ENCODE results near the gene CEP112.

Gene CEP112

DNA sequence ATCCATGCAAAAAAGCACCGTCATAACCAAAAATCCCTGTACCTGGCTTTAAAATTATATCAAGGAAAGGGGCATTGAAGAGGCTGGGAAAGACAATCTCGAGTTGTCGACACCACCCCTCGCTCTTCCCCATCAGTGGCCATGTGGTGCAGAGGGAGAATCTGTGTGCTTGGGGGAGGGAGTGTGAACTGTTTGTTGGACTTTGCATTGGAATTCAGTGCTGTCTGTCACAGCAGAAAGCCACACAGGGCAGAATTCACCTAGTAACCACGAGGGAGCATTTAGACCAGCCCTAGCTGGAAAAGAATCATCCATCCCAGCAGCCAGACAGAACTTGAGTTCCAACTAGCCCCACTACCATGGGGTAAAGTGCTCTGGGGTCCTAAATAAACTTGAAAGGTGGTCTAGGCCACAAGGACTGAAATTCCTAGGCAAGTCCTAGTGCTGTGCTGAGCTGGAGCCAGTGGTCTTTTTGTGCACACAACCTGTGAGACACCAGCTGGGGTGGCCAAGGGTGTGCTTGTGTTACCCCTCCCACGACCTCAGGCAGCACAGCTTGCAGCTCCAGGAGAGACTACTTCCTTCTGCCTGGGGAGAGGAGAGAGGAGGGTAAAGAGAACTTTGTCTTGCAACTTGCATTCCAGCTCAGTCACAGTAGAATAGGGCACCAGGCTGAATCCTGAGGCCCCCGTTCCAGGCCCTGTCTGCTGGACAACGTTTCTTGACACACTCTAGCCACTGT is 11.5 kb upstream of the CEP112 start:
- Histone ChIP-seq H3K4me3 (ENCODE audit: low read depth, low read length) (no peak overlapping the region), H3K4me1 (ENCODE audit: control insufficient read depth, insufficient read depth, low read length) (no peaks in the 10 kb centered on the region), H3K27me3 (ENCODE audit: control insufficient read depth, insufficient read depth, low read length) (no peaks in the 10 kb centered on the region), H3K36me3 (ENCODE audit: control insufficient read depth, insufficient read depth, low read length) (no peaks in the 10 kb centered on the region), H3K9ac (ENCODE audit: low read length) (no peak overlapping the region), H3K27ac (ENCODE audit: low read depth, low read length) (no peak overlapping the region), H3K9me3 (ENCODE audit: control insufficient read depth, insufficient read depth, low read depth, low read length) (peaks cover 9% of the 10 kb centered on the region)

DNA sequence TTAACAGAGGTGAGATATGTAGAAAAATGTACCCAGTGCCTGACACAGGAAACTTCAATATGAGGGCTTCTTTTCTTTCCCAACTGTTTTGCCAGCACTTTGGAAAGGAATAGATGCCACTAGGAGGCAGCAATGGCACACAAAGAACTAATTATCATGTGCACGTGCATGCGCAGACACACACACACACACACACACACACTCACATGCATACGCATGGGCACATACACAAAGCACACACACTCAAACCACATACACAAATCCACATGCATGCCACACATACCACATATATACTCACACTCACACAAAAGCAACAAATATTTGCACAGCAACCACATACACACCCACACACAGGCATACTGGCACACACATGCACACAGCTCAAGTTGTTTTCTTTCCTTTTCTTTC is 8.8 kb upstream of the CEP112 start:
- Histone ChIP-seq H3K9me3 (ENCODE audit: control insufficient read depth, insufficient read depth, low read depth, low read length) (no peaks in the 10 kb centered on the region; the same call in 1 of the 2 replicates), H3K9ac (ENCODE audit: low read length) (no peak overlapping the region), H3K4me1 (ENCODE audit: control insufficient read depth, insufficient read depth, low read length) (no peaks in the 10 kb centered on the region), H3K4me3 (ENCODE audit: low read depth, low read length) (no peak overlapping the region), H3K27ac (ENCODE audit: low read depth, low read length) (no peak overlapping the region), H3K36me3 (ENCODE audit: control insufficient read depth, insufficient read depth, low read length) (no peaks in the 10 kb centered on the region), H3K27me3 (ENCODE audit: control insufficient read depth, insufficient read depth, low read length) (no peaks in the 10 kb centered on the region)

DNA sequence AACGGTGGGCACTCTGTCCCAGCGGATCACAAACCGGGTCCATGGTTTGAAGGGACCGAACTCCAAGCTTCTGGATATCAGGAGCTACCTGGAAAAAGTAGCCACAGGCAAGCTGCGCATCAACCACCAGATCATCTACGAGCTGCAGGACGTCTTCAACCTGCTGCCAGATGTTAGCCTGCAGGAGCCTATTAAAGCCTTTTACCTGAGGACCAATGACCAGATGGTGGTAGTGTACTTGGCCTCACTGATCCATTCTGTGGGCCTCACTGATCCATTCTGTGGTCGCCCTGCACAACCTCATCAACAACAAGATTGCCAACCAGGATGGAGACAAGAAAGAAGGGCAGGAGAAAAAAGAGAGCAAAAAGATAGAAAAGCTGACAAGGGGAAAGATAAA is 6.3 kb upstream of the CEP112 start:
- H3K36me3 ChIP-seq (ENCODE audit: control insufficient read depth, insufficient read depth, low read length), result no peaks in the 10 kb centered on the region
- no peak overlapping the region for H3K4me3 ChIP-seq (ENCODE audit: low read depth, low read length)
- H3K9ac ChIP-seq (ENCODE audit: low read length), result no peak overlapping the region
- H3K27ac ChIP-seq (ENCODE audit: low read depth, low read length), result no peak overlapping the region
- H3K4me1 ChIP-seq (ENCODE audit: control insufficient read depth, insufficient read depth, low read length), result no peaks in the 10 kb centered on the region
- H3K27me3 ChIP-seq (ENCODE audit: control insufficient read depth, insufficient read depth, low read length), result no peaks in the 10 kb centered on the region
- no peaks in the 10 kb centered on the region; the same call in 1 of the 2 replicates for H3K9me3 ChIP-seq (ENCODE audit: control insufficient read depth, insufficient read depth, low read depth, low read length)

DNA sequence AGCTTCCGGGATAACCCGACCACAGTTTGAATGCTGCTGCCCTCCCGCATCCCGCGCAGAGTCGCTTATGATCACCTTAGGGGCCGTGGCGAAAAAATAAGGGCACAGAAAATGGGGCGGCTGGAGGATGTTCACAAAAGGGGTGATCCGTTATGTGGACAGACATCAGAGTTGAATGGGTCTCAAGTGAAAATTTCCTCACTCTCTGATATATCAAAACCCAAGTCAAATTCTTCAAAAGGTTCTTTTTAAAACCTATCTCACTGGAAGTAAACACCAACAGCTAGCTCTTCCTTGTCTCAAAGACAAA is 400 bp upstream of the CEP112 start:
- H3K9ac ChIP-seq (ENCODE audit: low read length), result peak overlapping the region; percentile 33
- no peaks in the 10 kb centered on the region for H3K27me3 ChIP-seq (ENCODE audit: control insufficient read depth, insufficient read depth, low read length)
- H3K9me3 ChIP-seq (ENCODE audit: control insufficient read depth, insufficient read depth, low read depth, low read length), result no peaks in the 10 kb centered on the region
- H3K4me3 ChIP-seq (ENCODE audit: low read depth, low read length), result peak overlapping the region; percentile 88
- no peak overlapping the region for H3K27ac ChIP-seq (ENCODE audit: low read depth, low read length)
- no peaks in the 10 kb centered on the region for H3K36me3 ChIP-seq (ENCODE audit: control insufficient read depth, insufficient read depth, low read length)
- H3K4me1 ChIP-seq (ENCODE audit: control insufficient read depth, insufficient read depth, low read length), result peaks cover 12% of the 10 kb centered on the region

DNA sequence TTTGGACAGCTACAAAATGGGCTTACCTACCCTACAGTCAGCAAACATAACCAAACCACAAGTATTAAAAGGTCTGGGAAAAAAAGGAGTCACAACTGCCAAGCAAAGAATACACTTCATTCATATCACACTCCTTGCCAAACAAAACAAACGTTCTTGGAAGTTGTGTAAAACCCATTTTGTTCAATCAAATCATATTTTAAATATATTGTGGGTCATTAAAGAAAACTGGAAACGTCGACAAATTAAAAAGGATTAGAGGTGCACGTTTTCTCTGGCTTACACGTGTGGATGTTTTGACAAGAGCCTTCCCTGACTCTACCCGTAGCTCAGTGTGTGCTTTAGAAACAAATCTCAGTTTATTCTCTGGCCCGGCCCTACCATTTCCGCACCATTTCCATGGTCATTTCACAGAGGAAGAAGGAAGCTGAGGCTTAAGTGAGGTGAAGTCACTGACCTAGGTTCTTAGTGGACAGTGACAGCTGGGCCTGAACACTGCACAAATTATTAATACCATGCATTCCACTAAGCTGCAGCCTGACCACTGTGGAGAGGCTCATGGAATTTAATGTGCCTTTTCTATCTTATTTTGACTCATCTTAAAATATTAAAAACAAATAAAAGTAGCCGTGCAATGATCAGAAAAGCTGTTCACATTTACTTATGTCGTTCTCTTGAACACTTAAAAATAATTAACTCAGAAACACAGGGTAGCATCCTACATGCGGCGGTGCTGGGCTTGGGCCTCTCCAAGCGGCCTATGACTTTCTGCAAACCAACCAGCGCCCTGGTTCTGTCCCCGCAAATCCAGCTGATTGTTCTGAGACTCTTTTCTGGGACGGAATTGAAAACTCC is 968 bp downstream of the CEP112 start:
- 0 out of 2 replicates have a peak overlapping the region, but pooled peaks have one; percentile 45 for H3K27ac ChIP-seq (ENCODE audit: low read depth, low read length)

DNA sequence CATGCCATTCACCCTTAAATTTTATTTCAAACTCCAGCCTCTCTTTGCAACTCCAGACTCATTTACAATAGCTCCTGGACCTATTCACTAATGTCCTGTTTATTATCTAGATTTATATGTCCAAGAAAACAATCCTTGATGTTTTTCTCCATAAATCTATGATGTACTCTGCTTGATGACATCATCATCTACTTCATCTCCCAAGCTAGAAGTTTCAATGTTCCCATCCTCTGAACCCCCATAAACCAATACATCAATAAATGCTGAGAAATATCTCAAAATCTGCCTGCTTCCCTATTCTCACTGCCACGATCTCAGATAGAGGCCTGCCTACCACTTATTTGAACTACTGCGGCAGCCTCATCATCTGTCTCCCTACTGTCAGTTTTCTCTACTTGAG is 4.2 kb downstream of the CEP112 start:
- Histone ChIP-seq H3K4me3 (ENCODE audit: low read depth, low read length) (no peak overlapping the region), H3K27ac (ENCODE audit: low read depth, low read length) (no peak overlapping the region), H3K9me3 (ENCODE audit: control insufficient read depth, insufficient read depth, low read depth, low read length) (no peaks in the 10 kb centered on the region), H3K27me3 (ENCODE audit: control insufficient read depth, insufficient read depth, low read length) (no peaks in the 10 kb centered on the region), H3K9ac (ENCODE audit: low read length) (no peak overlapping the region), H3K4me1 (ENCODE audit: control insufficient read depth, insufficient read depth, low read length) (peaks cover 12% of the 10 kb centered on the region), H3K36me3 (ENCODE audit: control insufficient read depth, insufficient read depth, low read length) (no peaks in the 10 kb centered on the region)

More for the DNA sequence above, 968 bp downstream of the CEP112 start:
- Histone ChIP-seq H3K27me3 (ENCODE audit: control insufficient read depth, insufficient read depth, low read length) (no peaks in the 10 kb centered on the region), H3K9me3 (ENCODE audit: control insufficient read depth, insufficient read depth, low read depth, low read length) (no peaks in the 10 kb centered on the region), H3K4me3 (ENCODE audit: low read depth, low read length) (peak overlapping the region; percentile 88), H3K9ac (ENCODE audit: low read length) (peak overlapping the region; percentile 79), H3K4me1 (ENCODE audit: control insufficient read depth, insufficient read depth, low read length) (peaks cover 12% of the 10 kb centered on the region), H3K36me3 (ENCODE audit: control insufficient read depth, insufficient read depth, low read length) (no peaks in the 10 kb centered on the region)

DNA sequence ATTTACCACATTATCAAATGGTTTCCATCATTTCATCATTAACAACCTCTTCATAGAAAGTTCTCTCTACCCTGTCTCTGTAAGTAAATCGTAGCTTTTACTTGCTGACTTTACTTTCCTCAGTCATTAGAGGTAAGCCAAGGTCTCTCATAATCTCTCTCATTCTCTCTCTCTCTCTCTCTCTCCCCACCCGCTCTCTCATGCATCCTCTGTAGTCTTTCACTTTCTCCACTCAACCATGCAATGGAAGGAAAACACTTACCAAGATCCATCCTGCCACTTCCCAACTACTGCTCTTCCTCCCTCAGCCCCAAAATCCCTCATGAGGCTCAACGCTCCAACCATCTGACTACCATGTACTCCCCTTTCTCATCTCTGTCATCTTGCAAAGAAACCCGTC is 6.1 kb downstream of the CEP112 start:
- Histone ChIP-seq H3K27ac (ENCODE audit: low read depth, low read length) (no peak overlapping the region), H3K4me1 (ENCODE audit: control insufficient read depth, insufficient read depth, low read length) (peaks cover 6% of the 10 kb centered on the region), H3K27me3 (ENCODE audit: control insufficient read depth, insufficient read depth, low read length) (no peaks in the 10 kb centered on the region), H3K36me3 (ENCODE audit: control insufficient read depth, insufficient read depth, low read length) (no peaks in the 10 kb centered on the region), H3K9ac (ENCODE audit: low read length) (no peak overlapping the region), H3K9me3 (ENCODE audit: control insufficient read depth, insufficient read depth, low read depth, low read length) (no peaks in the 10 kb centered on the region), H3K4me3 (ENCODE audit: low read depth, low read length) (no peak overlapping the region)

DNA sequence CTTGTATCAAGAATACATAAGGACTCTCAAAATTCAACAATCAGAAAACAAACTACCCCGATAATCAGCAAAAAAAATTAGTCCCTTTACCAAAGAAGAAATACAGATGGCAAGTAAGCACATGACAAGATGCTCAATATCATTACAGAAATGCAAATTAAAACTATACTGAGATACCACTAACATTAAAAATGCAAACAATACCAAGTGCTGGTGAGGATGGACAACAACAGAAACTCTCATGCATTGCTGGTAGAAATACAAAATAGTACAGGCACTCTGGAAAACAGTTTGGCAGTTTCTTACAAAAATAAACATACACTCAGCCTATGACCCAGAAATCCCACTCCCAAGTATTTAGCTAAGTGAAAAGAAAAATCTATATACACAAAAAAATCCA is 7.5 kb downstream of the CEP112 start:
- Histone ChIP-seq H3K9ac (ENCODE audit: low read length) (no peak overlapping the region), H3K4me3 (ENCODE audit: low read depth, low read length) (no peak overlapping the region), H3K36me3 (ENCODE audit: control insufficient read depth, insufficient read depth, low read length) (no peaks in the 10 kb centered on the region), H3K27ac (ENCODE audit: low read depth, low read length) (no peak overlapping the region), H3K27me3 (ENCODE audit: control insufficient read depth, insufficient read depth, low read length) (no peaks in the 10 kb centered on the region), H3K9me3 (ENCODE audit: control insufficient read depth, insufficient read depth, low read depth, low read length) (no peaks in the 10 kb centered on the region), H3K4me1 (ENCODE audit: control insufficient read depth, insufficient read depth, low read length) (peaks cover 3% of the 10 kb centered on the region; the same call in 1 of the 2 replicates)

DNA sequence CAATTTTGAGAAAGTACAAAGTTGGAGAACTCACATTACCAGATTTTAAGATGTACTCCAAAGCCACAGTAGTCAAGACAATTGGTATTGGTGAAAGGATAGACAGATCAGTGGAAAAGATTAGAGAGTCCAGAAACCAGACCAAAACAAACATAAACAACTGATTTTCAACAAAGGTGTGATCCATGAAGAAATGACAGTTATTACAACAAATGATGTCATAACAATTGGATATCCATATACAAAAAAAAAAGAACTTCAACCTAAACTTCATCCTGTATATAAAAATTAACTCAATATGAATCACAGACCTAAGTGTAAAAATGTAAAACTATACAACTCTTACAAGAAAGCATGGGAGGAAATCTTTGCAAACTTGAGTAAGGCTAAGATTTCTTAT is 8.4 kb downstream of the CEP112 start:
- Histone ChIP-seq H3K27ac (ENCODE audit: low read depth, low read length) (no peak overlapping the region), H3K36me3 (ENCODE audit: control insufficient read depth, insufficient read depth, low read length) (no peaks in the 10 kb centered on the region), H3K9me3 (ENCODE audit: control insufficient read depth, insufficient read depth, low read depth, low read length) (no peaks in the 10 kb centered on the region), H3K4me1 (ENCODE audit: control insufficient read depth, insufficient read depth, low read length) (peaks cover 2% of the 10 kb centered on the region; the same call in 1 of the 2 replicates), H3K27me3 (ENCODE audit: control insufficient read depth, insufficient read depth, low read length) (no peaks in the 10 kb centered on the region), H3K4me3 (ENCODE audit: low read depth, low read length) (no peak overlapping the region), H3K9ac (ENCODE audit: low read length) (no peak overlapping the region)

DNA sequence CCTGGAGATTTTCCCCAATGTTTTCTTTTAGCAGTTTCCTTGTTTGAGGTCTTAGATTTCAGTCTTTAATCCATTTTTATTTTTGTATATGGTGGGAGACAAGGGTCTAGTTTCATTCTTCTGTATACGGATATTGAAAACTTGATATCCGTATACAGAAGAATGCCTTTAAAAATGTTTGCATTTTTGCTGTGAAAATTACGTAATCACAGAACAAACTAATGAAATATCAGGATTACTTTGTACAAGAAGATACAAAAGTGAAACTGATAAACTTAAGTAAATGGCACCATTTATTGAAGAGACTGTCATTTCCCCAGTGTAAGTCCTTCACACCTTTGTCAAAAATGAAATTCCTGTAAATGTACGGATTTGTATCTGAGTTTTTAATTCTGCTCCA is 13.3 kb downstream of the CEP112 start:
- H3K4me3 ChIP-seq (ENCODE audit: low read depth, low read length), result no peak overlapping the region
- no peaks in the 10 kb centered on the region for H3K27me3 ChIP-seq (ENCODE audit: control insufficient read depth, insufficient read depth, low read length)
- H3K4me1 ChIP-seq (ENCODE audit: control insufficient read depth, insufficient read depth, low read length), result no peaks in the 10 kb centered on the region
- no peak overlapping the region for H3K27ac ChIP-seq (ENCODE audit: low read depth, low read length)
- no peak overlapping the region for H3K9ac ChIP-seq (ENCODE audit: low read length)
- H3K9me3 ChIP-seq (ENCODE audit: control insufficient read depth, insufficient read depth, low read depth, low read length), result no peaks in the 10 kb centered on the region
- H3K36me3 ChIP-seq (ENCODE audit: control insufficient read depth, insufficient read depth, low read length), result peaks cover 3% of the 10 kb centered on the region

DNA sequence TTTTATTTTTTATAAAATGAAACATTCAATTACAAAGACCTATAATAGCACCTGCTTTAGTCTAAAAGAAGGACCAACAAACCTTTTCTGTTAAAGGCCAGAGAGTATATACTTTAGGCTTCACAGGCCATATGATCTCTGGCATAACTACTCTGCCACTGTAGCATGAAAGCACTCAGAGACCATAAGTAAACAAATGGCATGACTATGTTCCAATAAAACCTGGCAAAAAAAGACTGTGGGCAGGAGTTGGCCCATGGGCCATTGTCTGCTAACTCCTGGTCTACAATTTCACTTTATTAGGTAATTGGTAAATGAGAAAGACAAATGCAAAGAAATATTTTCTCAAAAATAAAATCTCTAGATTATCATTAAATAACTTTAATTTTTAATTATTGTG is 14.9 kb downstream of the CEP112 start:
- H3K9me3 ChIP-seq (ENCODE audit: control insufficient read depth, insufficient read depth, low read depth, low read length), result no peaks in the 10 kb centered on the region
- H3K27me3 ChIP-seq (ENCODE audit: control insufficient read depth, insufficient read depth, low read length), result no peaks in the 10 kb centered on the region
- H3K27ac ChIP-seq (ENCODE audit: low read depth, low read length), result no peak overlapping the region
- H3K9ac ChIP-seq (ENCODE audit: low read length), result no peak overlapping the region
- H3K36me3 ChIP-seq (ENCODE audit: control insufficient read depth, insufficient read depth, low read length), result peaks cover 3% of the 10 kb centered on the region
- H3K4me1 ChIP-seq (ENCODE audit: control insufficient read depth, insufficient read depth, low read length), result no peaks in the 10 kb centered on the region
- H3K4me3 ChIP-seq (ENCODE audit: low read depth, low read length), result no peak overlapping the region

Measured in HUES6 (cell line).